ENCODE data around the gene UNC5B.

UNC5B gene

DNA sequence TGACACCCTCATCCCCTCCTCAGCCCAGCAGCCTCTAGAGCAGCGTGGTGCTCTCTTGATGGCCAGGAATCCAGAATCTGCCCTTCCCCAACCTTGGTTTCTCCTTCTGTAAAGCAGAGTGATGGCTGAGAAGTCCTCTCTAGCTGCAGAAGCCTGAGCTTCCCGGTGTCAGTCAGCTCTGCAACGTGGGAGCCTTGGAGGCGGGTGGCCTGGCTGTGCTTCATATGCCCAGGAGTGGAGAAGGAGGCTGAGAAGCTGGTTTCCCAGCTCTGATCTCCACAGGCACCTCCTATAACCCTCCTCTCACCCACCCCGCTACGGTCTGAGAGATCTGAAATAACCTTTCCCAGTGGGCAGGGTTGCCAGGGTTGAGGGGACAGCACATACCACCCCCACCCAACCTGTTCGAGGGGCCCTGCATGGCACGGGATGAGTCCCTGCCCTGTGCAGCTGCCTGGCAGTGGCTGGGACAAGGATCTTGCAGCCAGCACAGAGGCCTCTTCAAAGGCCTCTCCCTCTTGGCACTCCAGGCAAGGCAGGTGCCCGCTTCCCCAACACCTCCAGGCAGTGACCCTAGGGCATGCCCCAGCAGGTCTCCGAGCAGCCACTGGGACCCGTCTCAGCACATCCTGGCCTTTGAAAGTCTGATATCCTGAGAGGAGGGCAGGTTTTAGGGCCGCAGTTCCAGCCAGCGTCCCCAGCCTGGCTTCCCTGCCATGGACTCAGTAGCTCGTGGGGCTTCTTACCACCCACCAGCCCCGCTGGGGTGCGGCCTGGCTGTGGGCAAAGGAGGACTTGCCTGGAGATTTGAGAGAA, 88.4 kb downstream of the UNC5B start:
- no peak for DNase-seq

DNA sequence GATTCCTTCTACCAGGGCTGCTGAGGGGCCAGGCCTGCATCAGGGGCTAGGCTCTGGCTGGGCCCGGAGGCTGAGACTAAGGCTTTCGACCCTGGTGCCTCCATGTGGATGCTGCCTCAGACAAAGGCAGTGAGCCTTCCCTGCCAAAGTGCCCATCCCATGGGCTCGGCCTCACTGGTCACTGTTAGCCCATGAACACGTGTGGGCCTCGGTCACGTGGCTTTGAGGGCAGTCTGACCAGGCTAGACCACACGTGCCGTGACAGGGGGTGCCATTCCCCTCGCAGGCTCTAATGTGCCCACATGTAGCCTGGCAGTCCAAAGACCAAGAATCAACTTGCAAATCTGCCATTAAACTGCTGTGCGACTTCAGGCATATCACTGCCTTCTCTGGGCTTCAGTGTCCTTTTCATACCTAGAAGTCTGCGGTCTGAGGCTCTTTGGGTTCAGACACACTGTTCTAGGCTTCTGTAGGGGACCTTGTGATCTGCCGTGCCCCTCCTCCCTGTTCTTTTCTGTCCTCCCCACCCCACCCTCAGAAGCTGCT, 89.1 kb downstream of the UNC5B start:
- DNase-seq, result no peak

DNA sequence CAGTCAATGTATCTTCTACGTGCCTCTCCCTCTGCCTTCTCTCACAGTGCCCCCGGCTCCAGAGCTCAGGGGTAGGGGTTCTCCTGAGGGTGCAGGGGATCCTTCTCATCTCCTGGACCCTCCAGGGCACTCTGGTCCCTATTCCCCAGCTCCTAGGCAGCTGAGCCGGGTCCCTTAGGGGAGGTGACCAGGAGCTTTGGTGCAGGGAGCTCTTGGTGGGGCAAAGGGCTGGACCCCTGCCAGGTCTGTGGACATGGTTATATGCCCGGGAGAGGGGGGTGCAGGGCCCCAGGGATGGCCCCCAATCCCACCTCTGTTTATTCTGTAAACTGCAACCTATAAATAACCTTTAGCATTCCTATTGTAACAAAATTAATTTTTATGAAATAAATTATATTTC, 90.1 kb downstream of the UNC5B start:
- DNase-seq, result no peak

- no peak for DNase-seq
Observed at GRCh38 chr10:71302874-71303568, 90.7 kb downstream of the UNC5B start.

DNA sequence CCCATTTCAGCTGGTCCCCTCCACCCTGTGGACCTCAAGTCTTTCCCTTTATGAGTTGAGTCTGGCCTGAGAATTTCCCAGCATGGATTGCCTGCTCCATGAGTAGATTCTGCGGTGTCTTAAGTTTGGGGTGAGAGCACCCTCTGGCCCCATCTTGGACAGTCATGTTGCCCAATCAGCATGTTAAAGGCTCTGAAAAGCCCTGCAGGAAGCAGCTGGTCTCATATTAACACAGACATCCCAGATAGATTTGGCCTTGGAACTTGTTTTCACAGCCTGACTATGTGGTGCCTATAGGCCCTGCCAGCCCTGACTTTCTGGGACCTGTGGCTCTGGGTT, 91.2 kb downstream of the UNC5B start:
- DNase-seq, result no peak

GRCh38 chr10:71304914-71305313, 92.5 kb downstream of the UNC5B start:
- no peak for DNase-seq

DNA sequence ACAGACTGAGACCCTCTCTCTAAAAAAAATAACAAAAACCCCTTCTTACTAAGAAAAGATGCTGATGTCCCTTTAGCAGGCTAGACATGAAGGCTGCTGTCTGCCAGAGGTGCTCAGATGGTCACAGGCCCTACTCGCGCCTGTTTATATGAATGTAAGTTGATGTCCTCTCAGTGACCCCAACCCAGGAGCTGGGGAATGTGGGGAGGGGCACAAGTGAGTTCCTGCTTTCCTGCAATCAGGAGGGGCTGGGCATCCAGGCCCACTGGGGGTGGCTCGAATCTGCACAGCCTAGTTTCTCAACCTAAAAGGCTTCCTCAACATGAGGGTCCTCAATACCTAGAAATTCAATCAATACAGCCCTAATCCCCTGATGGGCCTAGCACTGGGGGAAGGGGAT, 94.6 kb downstream of the UNC5B start:
- DNase-seq, result no peak

DNA sequence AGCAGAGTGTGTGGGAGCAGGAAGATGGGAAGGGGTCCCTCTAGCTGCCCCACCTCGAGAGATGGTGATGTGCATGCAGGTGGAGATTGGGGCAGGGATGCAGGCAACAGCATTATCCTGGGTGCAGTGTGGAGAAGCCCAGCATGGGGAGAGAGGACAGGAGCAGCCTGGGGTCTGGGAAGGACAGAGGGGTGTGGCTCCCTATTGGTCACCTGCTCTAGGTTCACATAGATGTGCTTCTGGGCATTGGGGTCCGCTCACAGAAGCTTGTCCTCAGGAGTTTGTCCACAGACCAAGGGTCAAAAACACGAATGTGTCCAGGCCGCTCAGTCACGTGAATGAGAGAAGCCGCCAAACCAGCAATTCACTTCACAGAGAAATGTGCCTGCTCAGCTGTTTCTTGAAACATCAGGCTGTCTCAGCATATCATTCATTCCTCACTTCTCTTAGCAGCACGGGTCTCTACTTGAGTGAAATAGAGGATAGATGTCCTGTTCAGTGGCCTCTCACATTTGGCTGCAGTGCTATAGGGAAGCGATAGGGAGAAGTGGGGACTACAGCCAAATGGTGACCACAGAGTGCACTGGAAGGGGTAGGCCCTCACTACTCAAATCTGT, 95.2 kb downstream of the UNC5B start:
- no peak for DNase-seq

GRCh38 chr10:71308244-71308643, 95.9 kb downstream of the UNC5B start:
- no peak for DNase-seq

DNA sequence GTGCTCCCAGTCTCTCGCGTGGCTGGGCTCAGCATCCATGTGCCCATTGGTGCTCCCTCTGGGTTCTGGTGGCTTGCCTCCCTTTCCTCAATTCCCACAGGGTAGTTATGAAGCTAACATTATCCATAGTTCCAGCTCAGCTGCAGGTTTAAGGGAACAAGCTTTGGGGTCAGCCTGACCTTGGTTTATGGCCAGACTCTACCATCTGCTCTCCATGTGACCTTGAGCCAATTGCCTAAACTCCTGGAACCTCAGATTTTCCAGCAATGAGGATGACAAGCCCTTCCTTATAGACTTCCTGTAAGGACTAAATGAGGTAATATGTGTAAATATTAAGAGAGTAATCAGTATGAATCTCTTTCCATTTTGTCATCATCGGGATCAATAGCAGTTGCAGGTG, 96.6 kb downstream of the UNC5B start:
- no peak for DNase-seq

DNA sequence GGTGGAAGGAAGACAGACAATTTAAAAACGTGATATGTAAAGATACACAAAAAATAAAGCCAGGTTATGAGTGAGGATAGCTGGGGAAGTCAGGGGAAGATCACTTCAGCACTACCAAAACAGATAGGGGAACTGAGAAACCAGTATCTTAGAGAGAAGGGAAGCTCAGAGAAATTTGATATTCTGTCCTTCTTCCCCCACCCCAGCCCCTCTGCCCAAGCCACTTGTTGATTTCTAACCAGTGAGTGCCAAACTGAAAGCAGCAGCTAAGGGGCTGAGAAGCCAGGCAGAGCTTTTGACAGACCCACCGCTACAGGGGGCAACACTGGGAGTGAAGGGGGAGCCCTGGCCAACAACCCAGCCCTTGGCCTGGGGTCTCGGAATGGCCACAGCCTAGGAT, 97.5 kb downstream of the UNC5B start:
- DNase-seq, result no peak

DNA sequence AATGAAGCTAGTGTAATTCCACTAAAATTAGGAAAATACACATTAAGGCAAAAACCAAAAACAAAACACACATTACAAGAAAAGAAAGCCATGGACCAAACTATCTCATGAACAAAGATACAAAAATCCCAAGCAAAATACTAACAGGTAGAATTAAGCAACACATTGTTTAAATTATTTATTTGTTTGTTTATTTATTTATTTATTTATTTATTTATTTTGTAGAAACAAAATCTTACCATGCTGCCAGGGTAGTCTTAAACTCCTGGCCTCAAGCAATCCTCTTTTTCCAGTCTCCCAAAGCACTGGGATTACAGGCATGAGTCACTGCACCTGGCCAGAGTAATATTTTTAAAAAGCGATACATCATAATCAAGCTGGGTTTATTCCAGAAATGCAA, 99.8 kb downstream of the UNC5B start:
- DNase-seq, result no peak

DNA sequence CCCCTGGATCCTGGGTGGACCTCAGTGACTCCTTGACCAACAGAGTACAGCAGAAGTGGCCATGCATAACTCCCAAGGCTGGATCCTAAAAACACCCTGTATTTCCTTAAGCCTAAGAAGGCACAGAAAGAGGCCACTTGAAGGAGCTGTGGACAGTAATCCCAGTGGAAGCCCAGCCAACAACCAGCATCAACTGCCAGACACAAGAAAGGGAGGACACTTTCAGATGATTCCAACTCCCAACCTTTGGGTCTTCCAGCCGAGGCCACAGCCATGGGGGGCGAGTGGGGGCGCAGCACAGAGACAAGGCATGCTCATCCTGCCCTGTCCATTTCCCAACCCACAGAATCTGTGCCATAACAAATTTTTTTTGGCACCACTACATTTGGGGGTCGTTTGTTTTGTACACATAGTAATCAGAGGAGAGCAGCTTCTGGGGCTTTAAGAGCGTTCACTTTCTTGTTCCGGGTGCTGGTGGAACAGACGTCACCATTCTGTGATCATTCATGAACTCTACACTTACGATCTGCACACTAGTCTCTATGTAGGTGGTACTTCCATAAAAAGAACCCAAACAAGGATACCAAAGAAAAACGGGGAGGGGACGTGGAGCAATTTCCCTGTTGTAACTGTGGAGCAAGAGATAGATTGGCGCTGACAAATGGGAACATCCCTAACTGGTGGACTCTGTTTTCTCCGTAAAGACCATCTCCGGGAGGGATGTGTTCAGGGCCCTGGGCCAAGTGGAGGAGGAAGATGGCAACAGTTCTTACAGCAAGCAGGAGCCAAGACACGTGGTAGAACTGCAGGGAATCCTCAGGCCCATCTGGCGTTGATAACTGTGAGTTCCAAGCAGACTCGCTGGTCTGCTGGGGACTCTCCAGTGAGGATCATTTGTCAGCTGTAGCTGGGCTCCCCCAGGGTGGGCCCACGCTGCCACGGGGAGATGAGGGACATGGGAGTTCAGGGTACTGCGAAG, 100.7 kb downstream of the UNC5B start:
- no peak for DNase-seq

GRCh38 chr10:71314028-71314693, 101.8 kb downstream of the UNC5B start:
- DNase-seq, result no peak

- DNase-seq, result no peak
Observed at GRCh38 chr10:71314694-71315225, 102.4 kb downstream of the UNC5B start.

DNA sequence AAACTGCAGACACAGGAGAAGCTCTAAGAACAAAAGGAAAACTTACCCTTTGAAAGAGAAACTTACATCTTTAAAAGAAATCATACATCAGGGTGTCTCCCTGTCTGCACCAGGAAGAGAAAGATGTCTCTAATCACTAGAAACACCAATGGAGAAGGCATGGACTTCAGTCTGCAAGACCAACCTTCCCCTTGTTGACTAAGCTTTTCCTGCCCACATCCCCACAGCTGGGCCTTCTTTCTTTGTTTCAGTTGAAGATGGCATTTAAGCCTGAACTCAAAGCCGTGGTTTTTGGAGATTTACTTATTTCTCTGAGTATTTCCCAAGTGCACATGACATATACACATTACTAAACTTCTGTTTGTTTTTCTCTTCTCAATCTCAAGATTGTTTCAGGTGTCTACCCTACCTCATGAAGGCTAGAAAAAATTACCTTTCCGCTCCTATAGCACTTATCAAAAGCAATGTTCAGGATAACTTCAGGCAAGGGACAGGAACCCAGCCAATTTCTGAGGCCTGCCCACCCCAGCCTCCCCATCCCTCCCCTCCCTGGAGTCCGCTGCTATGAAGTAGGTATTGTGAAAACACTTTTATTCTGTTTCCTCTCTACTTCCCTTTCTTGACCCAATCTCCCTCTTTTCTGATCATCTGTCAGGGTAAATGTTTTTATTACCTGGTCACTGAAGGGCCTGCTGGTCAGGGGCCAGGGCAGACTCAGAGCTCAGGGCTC, 103.9 kb downstream of the UNC5B start:
- DNase-seq, result no peak

- DNase-seq, result no peak
Observed at GRCh38 chr10:71316786-71317160, 104.4 kb downstream of the UNC5B start.

- no peak for DNase-seq
Observed at GRCh38 chr10:71317739-71318138, 105.4 kb downstream of the UNC5B start.

- peak; percentile 93 for DNase-seq
Observed at GRCh38 chr10:71319042-71319799, 106.9 kb downstream of the UNC5B start, which contains the start of gene SLC29A3. Gene SLC29A3 (plus strand): TSS chr10:71319259. CDS start chr10:71319310, 51 bp downstream.

All from right kidney (tissue), 1 donor.